ENCODE data around the gene ABCB9.

The ABCB9 gene

DNA sequence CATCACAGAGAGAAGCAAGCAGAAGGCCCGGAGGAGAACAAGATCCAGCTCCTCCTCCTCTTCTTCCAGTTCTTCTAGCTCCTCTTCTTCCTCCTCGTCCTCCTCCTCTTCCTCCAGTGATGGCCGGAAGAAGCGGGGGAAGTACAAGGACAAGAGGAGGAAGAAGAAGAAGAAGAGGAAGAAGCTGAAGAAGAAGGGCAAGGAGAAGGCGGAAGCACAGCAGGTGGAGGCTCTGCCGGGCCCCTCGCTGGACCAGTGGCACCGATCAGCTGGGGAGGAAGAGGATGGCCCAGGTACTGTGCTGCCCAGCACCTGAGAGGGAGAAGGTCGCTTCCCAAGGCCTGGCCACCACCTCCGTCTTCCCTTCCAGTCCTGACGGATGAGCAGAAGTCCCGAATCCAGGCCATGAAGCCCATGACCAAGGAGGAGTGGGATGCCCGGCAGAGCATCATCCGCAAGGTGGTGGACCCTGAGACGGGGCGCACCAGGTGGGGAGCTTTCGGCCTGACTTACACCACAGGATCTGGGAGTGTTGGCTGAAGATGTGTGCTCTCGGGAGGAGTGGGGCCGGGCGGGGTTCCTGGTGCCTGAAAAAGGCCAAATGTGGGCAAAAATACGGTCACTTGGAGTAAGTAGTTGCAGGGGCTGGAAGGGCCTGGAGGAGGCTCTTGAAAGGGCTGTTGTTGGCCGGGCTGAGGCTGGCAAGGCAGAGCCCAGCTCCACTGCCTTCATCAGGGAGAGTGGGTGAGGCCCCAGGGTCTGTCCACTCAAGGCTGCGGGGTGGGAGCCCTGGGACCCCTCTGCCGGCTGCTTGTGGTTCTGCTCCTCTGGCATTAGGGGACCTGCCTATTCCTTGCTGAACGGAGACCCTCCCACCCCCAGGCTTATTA lies 15.6 kb upstream of the ABCB9 start:
- no peak for DNase-seq

DNA sequence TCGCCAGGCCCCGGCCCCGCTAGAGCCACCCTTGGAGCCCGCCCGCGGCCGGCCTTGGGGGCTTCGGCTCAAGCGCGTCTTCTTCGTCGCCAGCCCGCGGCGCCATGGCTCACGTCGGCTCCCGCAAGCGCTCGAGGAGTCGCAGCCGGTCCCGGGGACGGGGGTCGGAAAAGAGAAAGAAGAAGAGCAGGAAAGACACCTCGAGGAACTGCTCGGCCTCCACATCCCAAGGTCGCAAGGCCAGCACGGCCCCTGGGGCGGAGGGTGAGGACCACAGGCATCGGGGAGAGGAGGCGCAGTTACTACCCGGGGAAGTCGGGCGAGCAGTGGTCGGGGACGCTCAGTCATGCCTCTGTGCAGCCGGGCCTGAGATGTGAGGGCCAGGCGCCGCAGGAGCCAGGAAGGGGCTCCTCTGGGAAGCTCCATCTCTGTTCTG lies 14.8 kb upstream of the ABCB9 start:
- DNase-seq = no peak

DNA sequence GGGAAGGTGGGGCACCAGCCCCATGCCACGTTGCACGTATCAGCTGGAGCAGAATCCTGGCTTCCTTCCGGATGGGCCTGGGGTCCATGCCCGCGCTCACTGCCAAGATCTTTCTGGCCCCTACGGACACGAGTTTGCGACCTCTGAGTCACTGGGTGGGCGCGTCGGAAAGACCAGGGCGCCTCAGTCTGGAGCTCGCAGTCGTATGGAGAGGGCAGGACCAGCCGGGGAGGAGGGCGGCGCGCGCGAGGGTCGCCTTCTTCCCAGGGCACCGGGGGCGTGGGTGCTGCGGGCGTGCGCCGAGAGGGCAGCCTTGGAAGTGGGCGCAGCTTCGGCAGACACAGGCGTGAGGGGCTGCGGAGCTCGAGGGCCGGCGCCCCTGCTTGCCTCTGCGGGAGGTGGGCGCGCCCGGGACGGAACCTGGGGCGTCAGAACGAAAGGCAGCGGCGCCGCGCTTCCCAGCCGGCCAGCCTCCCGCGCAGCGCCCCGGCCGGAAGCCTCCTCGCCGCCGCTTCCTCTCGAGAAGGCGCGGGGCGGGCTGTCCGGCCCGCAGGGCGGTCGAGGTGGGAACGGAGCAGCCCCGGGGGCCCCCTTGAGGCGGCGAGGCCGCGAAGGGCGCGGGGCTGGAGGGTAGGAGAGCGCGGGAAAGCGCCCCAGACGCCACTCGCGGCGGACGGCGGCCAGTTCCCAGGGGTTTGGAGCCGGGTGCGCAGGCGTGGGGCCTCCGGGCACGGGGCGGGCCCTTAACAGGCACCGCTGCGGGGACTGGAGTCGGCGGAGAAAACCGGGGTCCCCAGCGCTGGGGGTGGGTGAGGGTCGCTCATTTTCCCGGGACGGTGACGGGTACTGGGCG lies 14.1 kb upstream of the ABCB9 start, which contains the start of gene ARL6IP4:
Gene ARL6IP4 (plus strand): TSS at position 499 of the 853 bp plus-strand sequence. CDS start 459 bp downstream, outside the sequence.
- DNase-seq = peak; percentile 81

DNA sequence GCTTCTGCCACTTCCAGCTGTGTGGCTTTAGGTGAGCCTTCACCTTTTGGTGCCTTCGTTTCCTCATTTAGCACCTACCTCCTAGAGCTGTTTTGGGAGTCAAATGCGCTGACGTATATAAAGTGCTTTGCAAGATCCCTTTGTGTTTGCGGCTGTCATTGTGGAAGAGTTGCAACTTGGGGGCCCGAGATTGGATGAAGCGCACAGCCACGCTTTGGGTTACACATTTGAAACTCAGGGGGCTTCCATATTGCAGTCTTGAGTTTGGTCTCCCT lies 13.6 kb upstream of the ABCB9 start:
- no peak for DNase-seq

DNA sequence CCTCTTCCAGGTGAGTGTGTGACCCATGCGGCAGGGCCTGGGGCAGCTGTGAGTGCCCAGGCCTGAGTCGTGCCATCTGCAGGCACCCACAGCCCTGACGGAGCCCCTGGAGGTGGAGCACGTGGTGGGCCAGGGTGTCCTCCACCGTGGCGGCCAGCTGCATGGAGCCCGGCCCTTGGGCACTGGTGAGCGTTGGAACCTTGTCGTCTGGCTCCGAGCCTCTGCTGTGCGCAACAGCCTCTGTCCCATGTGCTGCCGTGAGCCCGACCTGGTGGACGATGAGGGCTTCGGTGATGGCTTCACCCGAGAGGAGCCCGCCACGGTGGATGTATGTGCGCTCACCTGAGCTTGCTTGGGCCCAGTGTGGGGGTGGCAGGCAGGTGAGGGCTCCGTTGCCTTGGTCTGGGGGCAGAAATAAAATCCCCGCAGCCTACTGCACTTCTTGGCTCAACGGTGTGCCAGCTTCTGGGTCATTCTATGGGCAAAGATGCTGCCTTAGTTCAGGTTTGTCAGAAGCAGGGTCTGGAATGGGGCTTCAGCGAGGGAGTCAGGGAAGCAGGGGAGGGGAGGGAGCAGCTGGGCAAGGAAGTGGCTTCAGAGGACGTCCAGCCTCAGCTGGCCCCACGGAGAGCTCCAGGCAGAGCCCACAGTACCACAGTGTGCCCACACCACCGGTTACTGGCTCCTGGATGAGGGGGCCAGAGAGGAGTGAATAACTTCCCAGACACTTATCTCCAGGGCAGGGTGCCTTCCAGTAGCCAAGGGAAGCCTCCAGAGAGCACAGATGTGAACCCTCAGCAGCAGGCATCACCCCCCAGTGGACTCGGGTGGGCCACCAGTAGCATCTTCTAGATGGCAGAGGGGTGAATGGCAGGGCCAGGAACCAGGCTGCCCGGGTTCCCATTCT lies 13.0 kb upstream of the ABCB9 start:
- DNase-seq = no peak

DNA sequence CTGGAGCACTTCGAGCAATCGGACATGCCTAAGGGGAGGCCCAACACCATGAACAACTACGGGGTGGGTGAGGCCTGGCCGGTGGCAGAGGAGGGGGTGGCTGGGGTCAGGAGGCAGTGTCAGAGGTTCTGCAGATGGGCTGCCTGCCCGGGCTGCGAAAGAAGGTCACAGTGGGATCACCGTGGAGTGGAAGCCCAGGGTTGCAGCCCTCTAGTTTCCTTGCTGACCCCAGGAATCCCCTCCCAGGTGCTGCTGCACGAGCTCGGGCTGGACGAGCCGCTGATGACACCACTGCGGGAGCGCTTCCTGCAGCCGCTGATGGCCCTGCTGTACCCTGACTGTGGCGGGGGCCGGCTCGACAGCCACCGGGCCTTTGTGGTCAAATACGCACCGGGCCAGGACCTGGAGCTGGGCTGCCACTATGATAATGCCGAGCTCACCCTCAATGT lies 12.3 kb upstream of the ABCB9 start:
- DNase-seq = no peak

DNA sequence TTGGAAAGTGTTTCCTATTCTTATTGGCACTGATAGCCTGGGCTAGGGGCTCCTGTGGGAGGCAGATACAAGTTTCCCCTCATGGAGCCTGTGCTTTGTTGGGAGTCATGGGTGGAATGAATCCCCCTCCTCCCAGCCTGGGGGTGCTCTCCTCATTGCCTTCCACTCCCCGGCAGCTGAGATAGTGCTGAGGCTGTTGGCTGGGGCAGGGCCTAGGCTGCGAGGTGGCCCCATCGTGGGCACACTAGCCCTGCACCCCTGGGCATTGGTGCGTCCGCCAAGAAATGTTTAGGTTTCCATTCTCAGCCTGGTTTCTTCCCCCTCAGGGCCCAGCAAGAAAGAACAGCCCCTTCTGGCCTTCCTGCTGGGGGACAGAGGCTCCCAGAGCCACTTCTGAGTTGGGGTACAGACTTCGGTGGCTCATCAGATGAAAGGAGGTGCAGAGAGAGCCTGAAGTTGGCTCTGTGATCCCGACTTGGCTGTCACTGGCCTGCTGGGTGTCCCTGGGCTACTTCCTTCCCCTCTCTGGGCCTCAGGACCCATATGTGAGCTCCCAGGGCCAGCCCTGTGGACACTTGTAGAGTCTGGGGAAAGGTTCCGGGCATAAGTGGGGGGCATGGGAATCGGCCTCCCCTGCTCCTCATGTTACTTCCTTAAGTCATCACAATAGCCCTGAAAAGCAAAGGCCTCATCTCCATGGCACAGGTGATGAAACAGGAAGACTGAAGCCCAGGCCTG lies 11.6 kb upstream of the ABCB9 start:
- no peak for DNase-seq

DNA sequence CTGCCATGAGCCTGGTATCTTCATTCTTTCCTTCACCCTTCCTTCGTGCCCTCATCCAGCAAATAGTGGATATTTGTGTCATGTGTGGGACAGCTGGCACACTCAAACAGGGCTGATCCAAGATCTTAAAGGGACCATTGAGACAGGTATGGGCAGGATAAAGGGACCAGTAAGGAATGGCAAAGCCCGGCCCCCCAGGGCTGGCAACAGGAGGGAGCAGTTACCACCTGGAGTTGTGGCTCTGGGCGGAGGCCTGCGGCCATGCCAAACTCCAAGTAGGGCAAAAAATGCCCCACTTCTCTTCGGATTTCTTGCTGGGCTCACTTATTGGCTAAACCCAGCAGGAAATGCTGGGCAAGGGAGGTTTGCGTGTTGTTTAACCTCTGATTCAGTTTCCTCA lies 10.9 kb upstream of the ABCB9 start:
- DNase-seq = no peak

DNA sequence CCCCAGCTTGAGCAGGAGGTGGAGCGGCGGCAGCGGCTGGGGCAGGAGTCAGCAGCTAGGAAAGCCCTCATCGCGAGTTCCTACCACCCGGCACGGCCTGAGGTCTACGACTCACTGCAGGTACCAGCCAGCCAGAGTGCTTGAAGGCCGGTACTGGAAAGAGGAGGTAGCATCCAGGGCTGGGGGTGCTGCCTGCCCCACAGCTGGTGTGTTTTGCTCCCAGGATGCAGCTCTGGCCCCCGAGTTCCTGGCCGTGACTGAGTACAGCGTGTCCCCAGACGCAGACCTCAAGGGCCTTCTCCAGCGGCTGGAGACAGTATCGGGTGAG lies 10.3 kb upstream of the ABCB9 start:
- DNase-seq = no peak

DNA sequence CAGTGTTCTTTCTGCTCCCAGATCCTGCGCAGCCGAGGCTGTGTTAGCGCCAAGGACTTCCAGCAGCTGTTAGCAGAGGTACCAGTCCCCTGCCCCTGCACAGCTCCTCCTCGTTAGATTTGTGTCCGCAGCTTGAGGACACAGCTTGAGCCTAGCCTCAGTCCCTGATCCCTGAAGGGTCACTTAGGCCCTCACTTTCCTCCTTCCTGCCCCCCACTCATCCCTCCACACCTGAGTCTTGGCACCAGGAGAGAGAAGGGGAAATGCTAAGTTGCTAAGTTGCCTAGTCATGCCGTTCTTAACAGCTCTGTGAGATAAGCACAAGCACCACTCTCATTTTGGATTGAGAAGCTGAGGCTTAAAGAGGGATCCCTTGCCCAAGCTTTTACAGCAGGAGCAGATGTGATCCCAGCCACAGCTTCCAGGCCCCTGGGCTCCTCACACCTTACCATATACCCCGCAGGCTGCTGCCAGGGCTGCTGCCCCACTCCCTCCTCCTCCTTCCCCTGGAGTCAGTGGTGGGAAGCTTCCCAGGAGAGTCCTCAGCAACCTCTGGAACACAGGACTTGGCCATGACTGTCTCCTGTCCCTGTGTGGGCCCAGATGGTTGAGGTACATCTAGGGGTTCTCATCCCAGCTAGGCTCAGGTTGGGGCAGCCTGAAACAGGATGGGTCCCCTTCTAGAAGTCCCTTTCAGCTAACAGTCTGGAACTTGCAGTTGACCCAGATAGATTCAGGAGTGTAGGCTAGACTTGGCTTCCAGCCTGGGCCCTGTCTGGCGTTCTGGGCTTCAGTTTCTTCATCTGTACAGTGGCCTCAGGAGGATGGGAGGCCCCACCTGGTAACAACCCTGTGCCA lies 9.8 kb upstream of the ABCB9 start:
- no peak for DNase-seq

DNA sequence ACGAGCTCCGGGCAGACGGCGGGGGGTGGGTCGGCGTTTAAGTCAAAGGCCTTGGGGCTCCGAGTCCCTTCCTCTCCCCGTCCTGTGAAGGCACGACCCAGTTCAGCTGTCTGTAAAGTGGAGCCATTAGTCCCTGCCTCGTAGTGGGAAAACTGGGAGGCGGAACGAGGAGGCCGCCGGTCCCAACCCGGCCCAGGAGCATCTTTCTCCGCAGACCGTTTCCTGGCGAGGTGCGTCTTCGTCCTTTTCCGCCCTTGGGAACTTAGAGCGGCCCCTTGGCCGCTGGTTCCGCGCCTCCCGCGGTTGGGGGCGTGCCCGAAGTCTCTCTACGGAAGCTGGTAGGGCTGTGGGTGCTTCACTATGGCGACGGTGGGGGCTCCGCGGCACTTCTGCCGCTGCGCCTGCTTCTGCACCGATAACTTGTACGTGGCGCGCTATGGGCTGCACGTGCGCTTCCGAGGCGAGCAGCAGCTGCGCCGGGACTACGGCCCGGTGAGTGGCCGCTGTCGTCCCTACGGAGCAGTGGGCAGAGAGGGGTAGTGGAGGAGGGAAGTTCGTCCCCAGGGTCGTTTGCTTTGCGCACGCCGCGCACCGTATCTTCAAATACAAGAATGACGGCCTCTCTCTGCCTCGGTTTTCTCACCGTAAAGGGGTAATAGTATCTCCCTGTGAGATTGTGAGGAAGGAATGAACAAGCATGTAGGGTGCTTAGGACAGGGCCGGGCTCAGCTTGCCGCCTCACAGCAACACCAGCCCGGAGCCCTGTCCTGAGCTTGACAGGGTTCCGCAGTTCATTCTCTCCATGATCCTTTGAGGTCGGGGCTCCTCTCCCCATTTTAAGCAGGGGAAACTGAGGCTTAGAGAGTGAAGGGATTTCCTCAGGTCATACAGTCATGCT lies 8.9 kb upstream of the ABCB9 start, which contains the start of gene OGFOD2:
Gene OGFOD2 (plus strand): TSS at position 353 of the 898 bp plus-strand sequence. CDS start 8 bp downstream, at position 361.
- DNase-seq = peak; percentile 92

DNA sequence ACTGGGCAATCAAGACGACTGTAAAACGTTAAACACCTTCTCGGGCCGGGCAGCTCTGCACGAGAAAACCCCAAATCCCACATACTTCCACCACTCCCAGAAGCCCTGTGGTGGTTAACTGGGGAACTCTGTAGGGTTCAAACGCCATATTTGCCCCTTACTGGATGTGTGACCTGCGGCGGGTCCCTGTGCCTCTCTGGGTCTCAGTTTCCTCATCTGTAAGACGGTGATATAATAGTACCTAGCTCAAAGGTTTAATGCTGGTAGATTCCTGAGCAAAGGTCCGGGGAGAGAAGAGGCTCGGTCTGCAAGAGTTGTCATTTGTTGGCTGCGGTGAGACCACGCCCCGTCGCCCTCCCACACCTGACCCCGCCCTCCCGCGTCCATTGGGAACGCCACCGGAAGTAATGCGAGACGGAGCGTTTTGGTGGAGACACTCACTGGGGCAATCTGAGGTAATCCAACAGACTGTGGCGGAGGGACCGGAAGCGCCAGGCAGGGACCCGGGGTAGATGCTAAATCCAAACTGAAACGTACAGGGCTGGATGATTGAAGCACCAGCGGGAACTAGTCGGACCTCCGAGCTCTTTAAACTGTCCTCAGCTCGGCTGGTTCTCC lies 8.1 kb upstream of the ABCB9 start:
- DNase-seq = peak; percentile 99

DNA sequence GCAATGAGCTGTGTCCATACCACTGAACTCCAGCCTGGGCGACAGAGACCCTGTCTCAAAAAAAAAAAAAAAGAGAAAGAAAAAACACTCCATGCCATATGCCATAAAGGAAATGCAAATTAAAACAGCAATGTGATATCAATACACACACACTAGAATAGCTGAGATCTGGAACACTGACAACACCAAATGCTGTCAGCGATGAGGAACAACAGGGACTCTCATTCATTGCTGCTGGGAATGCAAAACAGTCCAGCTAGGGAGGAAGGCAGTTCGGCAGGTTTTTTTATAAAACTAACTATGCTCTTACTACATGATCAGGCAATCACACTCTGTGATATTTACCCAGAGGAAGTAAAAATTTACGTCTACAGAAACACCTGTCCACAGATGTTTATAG lies 3.4 kb upstream of the ABCB9 start:
- DNase-seq = no peak

DNA sequence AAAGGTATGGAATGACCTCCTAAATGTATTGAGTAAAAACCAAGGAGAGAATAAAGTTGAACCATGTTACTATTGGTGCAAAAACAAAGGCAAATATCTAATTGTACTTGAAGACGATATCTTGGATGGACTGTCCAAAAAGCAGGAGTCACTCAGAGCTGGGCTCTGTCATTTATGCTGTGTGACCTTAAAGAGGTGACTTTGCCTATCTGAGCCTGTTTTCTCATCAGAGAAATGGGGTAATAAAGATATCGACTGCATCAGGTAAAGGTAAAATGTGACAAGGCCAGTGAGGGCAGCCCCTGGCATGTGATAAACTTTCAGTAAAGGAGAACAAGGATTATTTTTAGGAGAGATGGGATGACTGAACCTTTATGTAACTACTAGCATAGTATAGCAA lies 1.8 kb upstream of the ABCB9 start:
- no peak for DNase-seq

DNA sequence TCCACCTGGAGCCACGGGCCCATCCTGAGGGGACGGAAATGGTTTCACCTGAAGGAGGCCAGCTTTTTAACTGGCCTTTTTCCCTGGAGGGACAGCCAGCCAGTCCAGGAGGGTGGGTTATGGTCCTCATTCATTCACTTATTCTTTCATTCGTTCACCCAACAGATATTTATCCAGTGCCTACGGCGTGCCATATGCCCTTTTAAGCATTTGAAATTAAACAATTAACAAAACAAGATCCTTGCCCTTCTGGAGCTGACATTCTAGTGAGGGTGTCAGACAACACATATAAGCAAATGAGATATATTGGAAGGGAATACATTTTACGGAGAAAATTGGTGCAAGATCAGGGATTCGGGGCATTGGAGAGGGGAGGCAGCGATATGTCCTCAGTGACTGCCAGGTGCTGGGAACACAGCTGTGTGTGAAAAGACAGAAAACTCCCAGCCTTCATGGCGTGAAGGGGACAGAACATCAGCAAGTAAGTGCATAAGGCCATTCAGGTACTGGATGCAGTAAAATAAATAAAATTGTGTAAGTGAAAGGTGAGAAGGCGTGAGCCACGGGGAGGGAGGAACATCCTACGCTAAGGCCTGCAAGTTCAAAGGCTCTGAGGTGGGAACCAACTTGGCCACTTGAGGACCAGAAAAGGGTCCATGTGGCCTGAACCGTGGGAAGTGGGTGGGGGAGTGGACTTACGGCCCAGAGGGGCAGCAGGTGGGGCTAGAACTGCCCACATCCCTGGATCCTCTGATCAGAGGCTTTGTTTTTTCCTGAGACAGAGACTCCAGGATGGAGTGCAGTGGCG lies 684 bp upstream of the ABCB9 start:
- DNase-seq = no peak

DNA sequence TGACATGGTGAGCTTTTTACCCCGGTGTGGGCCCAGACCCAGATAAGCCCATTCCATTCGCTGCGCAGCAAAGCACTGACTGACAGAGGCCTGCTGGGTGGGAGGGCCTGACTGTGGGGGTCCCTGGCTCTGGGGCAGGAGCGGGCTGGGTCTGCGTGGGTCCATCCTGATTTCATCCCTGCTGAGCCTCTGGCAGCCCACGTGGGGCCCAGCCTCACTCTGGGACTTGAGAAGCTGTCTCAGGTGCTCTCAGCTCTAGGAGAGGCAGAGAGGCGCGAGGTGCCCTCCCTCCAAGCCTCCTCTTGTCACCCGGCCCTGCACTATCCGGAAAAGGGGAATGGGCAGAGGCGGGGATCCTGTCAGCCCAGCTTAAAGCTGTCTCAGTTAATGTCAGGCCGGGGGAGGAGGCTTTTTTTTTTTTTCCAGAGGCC lies 927 bp downstream of the ABCB9 start:
- DNase-seq = no peak

DNA sequence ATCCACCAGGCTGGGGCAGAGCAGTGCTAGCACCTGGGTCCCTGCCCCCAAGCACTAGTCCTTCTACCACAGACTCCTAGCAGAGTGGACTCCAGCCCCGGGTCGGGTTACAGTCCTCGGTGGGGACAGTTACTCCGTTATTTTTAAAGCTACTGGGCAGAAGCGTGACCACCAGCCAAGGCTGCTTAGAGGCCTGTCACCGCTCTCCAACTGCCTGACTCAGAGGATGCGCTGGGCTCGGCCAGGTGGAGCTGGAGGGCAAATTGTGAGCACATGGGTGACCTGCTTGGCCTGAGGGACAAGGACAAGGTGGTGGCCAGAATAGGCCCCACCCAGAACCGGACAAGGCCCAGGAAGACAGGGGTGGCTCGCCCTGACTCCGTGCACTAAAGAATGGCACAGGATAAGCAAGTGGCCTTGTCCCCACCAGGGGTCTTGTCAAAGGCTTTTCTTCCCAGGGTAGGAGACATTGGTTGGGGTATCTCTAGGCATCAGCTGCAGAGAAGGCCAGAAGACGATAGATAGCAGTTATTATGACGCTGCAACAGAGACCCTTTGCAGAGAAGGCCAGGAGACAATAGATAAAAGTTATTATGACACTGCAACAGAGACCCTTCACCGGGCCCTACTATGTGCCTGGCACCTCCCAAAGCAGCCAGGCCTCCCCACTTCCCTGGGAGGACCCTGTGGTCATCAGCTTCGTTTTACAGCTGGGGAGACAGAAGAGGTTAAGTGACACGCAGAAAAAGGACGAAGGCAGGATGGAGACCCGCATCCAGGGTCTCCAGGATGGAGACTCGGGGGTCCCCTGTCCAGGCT lies 1.6 kb downstream of the ABCB9 start:
- no peak for DNase-seq

DNA sequence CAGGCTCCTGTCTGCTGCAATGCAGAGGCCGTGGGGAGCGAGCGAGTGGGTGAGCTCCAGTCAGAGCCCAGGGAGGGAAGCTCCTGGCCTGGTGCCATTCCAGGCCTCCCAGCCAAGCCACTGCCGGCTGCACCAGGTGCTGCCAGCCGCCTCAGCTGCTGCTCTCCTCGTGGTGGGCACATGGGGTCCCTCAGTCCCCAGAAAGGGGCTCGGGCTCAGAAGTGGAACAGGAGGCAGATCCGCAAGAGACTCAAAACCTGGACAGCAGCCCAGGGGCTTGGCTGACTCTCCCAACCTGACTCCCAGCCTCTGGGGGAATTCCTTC lies 2.4 kb downstream of the ABCB9 start:
- DNase-seq = no peak
